GM21825 (cell line): Measurements from ENCODE around the gene PTP4A2.
"Not testable (repeated sequence)": the region's sequence is repeated elsewhere in the genome, so short reads cannot be mapped to it uniquely, and the experiment has no call there.

Experiments used
- ATAC-seq: cut with Tn5 transposase; IDR thresholded peaks from one replicate; pipeline ENCODE4 v1.9.1; 2021; ENCODE audit warnings: mild to moderate bottlenecking, moderate library complexity; ENCODE audit not compliant: unreplicated experiment

The PTP4A2 gene

GRCh38 chr1:31926252-31926651 lies 11.9 kb downstream of the PTP4A2 start:
- ATAC-seq = no peak

GRCh38 chr1:31925824-31926223 lies 12.3 kb downstream of the PTP4A2 start:
- ATAC-seq = not testable (repeated sequence)

- ATAC-seq = no peak
Observed at GRCh38 chr1:31924839-31925238, 13.3 kb downstream of the PTP4A2 start.

GRCh38 chr1:31923901-31924535 lies 14.2 kb downstream of the PTP4A2 start:
- no peak for ATAC-seq

GRCh38 chr1:31920956-31921355 lies 17.2 kb downstream of the PTP4A2 start:
- no peak for ATAC-seq

GRCh38 chr1:31919591-31919990 lies 18.6 kb downstream of the PTP4A2 start:
- ATAC-seq = no peak

GRCh38 chr1:31915438-31915837 lies 22.7 kb downstream of the PTP4A2 start:
- no peak for ATAC-seq

GRCh38 chr1:31913968-31914367 lies 24.2 kb downstream of the PTP4A2 start:
- no peak for ATAC-seq

- ATAC-seq = no peak
Observed at GRCh38 chr1:31912839-31913239, 25.3 kb downstream of the PTP4A2 start.

- ATAC-seq = no peak
Observed at GRCh38 chr1:31911994-31912780, 26.0 kb downstream of the PTP4A2 start.

- ATAC-seq = no peak
Observed at GRCh38 chr1:31910933-31911332, 27.2 kb downstream of the PTP4A2 start.

GRCh38 chr1:31909691-31910090 lies 28.5 kb downstream of the PTP4A2 start:
- ATAC-seq = no peak

GRCh38 chr1:31906557-31906956 lies 31.6 kb downstream of the PTP4A2 start:
- no peak for ATAC-seq

- ATAC-seq = no peak
Observed at GRCh38 chr1:31905681-31906080, 32.5 kb downstream of the PTP4A2 start.

- no peak for ATAC-seq
Observed at GRCh38 chr1:31905093-31905509, 33.1 kb downstream of the PTP4A2 start.

GRCh38 chr1:31904339-31905092 lies 33.7 kb downstream of the PTP4A2 start:
- ATAC-seq = no peak

- no peak for ATAC-seq
Observed at GRCh38 chr1:31902510-31902860, 35.7 kb downstream of the PTP4A2 start.

- no peak for ATAC-seq
Observed at GRCh38 chr1:31901838-31902509, 36.2 kb downstream of the PTP4A2 start.

- ATAC-seq = no peak
Observed at GRCh38 chr1:31900790-31901189, 37.4 kb downstream of the PTP4A2 start.

GRCh38 chr1:31897526-31898100 lies 40.6 kb downstream of the PTP4A2 start:
- no peak for ATAC-seq
